ENCODE results near the gene MRPS26.

DNA sequence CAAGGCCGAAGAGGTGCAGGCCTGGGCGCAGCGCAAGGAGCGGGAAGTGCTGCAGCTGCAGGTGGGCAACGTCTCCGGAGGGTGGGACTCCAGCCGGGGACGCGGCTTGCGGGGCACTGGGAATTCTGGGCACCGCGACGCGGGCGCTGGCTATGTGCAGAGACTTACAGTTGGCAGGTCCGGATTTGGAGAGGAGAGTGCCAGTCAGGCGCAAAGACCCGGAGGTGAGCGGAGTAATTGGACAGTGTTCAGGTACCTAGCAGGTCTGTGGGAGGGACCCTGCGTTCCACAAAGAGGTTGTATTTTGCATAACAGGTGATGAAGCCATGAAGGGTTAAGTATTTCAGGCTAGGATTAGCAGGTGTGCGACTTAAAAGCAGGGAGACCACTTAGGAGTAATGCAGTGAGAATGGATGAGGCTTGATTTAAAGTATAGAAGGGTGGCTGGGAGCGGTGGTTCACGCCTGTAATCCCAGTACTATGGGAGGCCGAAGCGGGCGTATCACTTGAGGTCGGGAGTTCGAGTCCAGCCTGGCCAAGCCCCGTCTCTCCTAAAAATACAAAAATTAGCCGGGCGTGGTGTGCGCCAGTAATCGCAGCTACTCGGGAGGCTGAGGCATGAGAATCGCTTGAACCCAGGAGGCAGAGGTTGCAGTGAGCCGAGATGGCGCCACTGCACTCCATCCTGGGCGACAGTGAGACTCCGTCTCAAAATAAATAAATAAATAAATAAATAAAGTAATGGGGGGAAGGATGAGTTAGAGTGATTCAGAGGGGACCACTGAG lies 1.0 kb downstream of the MRPS26 start:
- TF ChIP-seq, protein P1, sequence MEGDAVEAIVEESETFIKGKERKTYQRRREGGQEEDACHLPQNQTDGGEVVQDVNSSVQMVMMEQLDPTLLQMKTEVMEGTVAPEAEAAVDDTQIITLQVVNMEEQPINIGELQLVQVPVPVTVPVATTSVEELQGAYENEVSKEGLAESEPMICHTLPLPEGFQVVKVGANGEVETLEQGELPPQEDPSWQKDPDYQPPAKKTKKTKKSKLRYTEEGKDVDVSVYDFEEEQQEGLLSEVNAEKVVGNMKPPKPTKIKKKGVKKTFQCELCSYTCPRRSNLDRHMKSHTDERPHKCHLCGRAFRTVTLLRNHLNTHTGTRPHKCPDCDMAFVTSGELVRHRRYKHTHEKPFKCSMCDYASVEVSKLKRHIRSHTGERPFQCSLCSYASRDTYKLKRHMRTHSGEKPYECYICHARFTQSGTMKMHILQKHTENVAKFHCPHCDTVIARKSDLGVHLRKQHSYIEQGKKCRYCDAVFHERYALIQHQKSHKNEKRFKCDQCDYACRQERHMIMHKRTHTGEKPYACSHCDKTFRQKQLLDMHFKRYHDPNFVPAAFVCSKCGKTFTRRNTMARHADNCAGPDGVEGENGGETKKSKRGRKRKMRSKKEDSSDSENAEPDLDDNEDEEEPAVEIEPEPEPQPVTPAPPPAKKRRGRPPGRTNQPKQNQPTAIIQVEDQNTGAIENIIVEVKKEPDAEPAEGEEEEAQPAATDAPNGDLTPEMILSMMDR (IDR thresholded peaks at IDR 0.05; ENCODE audit: low read depth, low read length), result no peak
- no peak for TF ChIP-seq EZH2phosphoT487 (IDR thresholded peaks at IDR 0.05; ENCODE audit: low read depth)
